COLO668 (cell line): ENCODE measurements around the gene SH3RF3.
"Not testable (repeated sequence)": the region's sequence is repeated elsewhere in the genome, so short reads cannot be mapped to it uniquely, and the experiment has no call there.

Experiments used
- DNase-seq: peaks from one replicate; lab custom pipeline; 2025; ENCODE audit not compliant: unreplicated experiment; lab: John Stamatoyannopoulos, UW

SH3RF3 gene

GRCh38 chr2:109528811-109529501 is 400.0 kb downstream of the SH3RF3 start:
- no peak for DNase-seq

- no peak for DNase-seq
Observed at GRCh38 chr2:109529532-109530449, 400.8 kb downstream of the SH3RF3 start.

- no peak for DNase-seq
Observed at GRCh38 chr2:109530712-109531111, 401.7 kb downstream of the SH3RF3 start.

GRCh38 chr2:109531221-109531620 is 402.2 kb downstream of the SH3RF3 start:
- no peak for DNase-seq

- DNase-seq: no peak
Observed at GRCh38 chr2:109531896-109532727, 403.1 kb downstream of the SH3RF3 start.

GRCh38 chr2:109532728-109533076 is 403.7 kb downstream of the SH3RF3 start:
- no peak for DNase-seq

- DNase-seq: no peak
Observed at GRCh38 chr2:109533823-109534222, 404.8 kb downstream of the SH3RF3 start.

GRCh38 chr2:109535217-109535946 is 406.4 kb downstream of the SH3RF3 start:
- DNase-seq: no peak

- DNase-seq: not testable (repeated sequence)
Observed at GRCh38 chr2:109536556-109536955, 407.6 kb downstream of the SH3RF3 start.

GRCh38 chr2:109537565-109538222 is 408.7 kb downstream of the SH3RF3 start:
- no peak for DNase-seq

GRCh38 chr2:109538546-109538945 is 409.5 kb downstream of the SH3RF3 start:
- DNase-seq: no peak

- DNase-seq: no peak
Observed at GRCh38 chr2:109542384-109542783, 413.4 kb downstream of the SH3RF3 start.

- DNase-seq: peak; percentile 46
Observed at GRCh38 chr2:109545828-109546713, 417.1 kb downstream of the SH3RF3 start.

- DNase-seq: no peak
Observed at GRCh38 chr2:109547280-109547679, 418.3 kb downstream of the SH3RF3 start.

- no peak for DNase-seq
Observed at GRCh38 chr2:109549016-109549590, 420.1 kb downstream of the SH3RF3 start.
